ENCODE data around the gene FCMR.
"Not testable (repeated sequence)": the region's sequence is repeated elsewhere in the genome, so short reads cannot be mapped to it uniquely, and the experiment has no call there.

FCMR gene

DNA sequence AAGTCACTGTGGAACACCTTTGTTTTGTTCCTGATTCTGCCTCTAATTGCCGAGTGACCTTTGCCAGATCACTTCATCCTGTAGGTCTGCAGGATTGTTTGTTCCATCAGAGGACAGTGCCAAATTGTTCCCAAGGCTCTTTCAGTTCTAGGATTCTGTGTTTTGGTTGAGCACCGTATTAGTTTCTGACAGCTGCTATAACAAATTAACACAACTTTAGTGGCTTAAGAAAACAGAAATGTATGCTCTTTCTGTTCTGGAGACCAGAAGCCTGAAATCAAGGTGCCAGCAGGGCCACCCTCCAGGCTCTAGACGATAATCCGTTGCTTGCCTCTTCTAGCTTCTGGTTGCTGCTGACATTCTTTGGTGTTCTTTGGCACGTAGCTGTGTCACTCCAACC, 27.9 kb upstream of the FCMR start:
- DNase-seq (ENCODE audit: low read depth, low spot score): no peak

DNA sequence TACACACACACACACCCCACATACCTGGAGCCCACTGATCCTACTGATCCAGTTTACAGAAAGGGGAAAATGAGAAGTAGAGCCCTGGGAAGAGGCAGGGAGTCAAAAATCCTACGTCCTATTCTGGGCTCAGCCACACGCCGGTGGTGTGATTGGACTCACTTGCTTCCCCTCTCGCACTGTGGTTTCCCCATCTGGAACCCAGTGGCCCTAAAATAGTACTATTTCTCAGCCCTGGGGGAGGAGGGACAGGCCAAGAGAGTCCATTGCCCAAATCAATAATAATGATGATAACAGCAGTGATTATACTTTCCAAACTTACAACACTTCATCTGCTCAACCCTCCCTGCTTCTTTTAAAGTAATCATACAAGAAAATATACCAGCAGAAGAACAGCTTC, 27.5 kb upstream of the FCMR start:
- no peak for DNase-seq (ENCODE audit: low read depth, low spot score)

DNA sequence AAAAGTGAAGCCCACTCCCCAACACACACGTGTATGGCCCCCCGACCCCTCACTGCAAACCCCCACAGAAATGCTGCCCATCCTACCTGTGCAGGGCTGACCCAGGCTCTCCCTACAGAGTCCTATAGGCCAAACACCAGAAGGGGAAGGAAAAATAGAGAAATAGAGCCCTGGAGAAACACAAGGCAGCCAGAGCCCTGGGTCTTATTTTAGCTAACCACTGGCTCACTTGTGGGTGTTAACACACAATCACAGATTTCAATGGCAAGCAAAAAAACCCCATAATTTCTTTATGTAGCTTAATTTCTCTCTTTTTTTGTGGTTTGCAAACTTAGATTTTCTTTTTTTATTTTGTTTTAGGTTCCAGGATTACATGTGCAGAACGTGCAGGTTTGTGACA, 25.5 kb upstream of the FCMR start:
- DNase-seq (ENCODE audit: low read depth, low spot score): no peak

DNA sequence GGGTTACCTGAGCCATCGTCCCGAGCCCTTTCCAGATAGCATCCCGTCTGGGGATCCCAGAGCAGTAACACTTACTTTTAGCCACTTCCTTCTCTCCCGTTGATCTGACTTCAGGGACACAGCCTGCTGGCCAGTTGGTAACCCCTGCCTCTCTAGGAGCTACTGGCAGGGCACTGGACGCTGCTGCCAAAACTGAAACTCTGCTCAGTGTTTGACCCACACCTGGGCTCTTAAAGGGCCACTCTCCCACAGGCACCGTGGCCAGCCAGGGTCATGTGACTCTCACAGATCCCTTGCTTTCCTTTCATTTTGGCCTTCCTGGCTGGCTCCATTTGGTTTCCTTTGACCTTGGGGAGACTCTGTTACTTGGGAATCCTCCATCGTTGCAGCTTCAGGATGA, 24.5 kb upstream of the FCMR start, which contains the start of gene PIGR:
Gene PIGR (minus strand): TSS at position 206 of the 400 bp plus-strand sequence. CDS start 5,935 bp downstream, outside the sequence.
- DNase-seq (ENCODE audit: low read depth, low spot score): no peak

DNA sequence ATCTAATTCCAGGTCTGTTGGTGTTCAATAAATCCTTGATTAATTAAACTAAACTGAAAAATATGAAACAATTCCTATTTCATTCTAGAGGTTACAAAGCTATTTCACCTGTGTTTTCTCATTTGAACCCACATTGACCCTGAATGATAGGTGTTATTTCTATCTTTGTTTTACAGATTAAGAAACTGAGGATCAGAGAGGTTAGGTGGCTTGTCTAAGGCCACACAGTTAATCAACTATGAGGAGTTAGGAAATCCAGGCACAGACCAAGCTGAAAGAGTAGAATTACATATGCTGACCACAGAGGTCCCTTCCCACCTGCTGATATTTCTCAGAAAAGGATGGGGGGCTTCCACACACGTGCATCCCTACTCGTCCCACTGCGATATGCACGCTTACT, 24.0 kb upstream of the FCMR start:
- no peak for DNase-seq (ENCODE audit: low read depth, low spot score)

DNA sequence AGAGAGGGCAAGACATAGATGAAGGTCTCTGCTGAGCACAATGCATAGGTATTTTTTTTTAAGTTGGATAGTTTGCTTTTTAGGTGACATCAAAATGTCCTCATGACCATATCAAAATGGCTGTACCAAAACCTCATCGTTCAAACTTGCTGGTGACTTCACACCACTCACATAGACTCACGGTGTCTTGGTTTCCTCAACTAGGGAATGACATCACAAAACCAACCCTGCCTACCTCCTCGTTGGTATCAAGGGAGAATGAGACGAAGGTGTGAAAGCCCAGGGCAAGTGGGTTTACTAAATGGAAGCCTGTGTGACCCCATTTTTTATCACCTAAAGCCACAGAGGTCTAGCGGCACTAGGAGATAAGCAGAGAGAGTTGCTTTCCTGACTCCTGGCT, 23.0 kb upstream of the FCMR start:
- no peak for DNase-seq (ENCODE audit: low read depth, low spot score)

DNA sequence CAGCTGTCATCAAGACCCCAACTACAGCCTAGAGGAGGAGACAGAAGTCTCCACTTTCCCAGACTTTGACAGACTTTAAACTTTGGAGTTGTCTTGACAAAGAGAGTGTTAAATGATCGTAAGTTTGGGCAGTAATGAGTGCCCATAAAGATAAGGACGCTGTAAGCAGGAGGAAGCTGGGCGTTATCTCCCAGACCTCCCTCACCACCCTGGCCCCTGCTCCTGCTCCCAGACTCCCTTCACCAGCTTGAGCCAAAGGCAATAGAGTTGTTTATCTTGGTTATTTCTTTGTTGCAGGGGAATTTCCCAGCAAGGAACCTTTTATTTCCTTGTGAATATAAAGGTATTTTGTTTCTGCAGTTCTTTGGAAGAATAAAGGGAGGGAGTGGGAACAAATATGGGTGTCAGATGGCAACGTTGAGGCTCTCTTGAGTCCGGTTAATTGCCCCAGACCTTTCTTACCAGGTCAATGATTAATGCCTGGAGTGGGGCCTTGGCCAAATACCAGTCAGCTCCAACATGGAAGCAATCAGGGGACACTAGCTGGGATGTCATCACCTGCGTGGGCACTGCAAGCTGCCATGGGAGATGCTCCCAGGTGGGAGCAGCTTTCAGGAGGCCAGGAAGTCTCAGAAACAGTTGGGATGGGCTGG, 20.2 kb upstream of the FCMR start:
- DNase-seq (ENCODE audit: low read depth, low spot score): no peak

DNA sequence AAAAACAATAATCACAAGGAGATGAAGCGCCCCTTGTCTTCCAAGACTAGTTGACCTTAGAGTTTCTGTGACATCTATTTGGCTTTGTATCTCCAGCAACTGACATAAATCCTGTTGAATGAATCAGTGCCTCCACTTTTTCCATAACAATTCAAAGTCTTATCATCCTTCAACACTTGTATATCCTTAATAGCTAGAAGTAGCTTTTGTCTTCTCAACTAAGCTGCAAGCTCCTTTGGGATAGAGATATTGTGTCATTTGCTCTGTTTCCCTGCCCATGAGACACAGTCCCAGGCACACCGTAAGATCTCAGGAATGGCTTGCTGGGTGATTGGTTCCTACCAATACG, 18.8 kb upstream of the FCMR start:
- no peak for DNase-seq (ENCODE audit: low read depth, low spot score)

DNA sequence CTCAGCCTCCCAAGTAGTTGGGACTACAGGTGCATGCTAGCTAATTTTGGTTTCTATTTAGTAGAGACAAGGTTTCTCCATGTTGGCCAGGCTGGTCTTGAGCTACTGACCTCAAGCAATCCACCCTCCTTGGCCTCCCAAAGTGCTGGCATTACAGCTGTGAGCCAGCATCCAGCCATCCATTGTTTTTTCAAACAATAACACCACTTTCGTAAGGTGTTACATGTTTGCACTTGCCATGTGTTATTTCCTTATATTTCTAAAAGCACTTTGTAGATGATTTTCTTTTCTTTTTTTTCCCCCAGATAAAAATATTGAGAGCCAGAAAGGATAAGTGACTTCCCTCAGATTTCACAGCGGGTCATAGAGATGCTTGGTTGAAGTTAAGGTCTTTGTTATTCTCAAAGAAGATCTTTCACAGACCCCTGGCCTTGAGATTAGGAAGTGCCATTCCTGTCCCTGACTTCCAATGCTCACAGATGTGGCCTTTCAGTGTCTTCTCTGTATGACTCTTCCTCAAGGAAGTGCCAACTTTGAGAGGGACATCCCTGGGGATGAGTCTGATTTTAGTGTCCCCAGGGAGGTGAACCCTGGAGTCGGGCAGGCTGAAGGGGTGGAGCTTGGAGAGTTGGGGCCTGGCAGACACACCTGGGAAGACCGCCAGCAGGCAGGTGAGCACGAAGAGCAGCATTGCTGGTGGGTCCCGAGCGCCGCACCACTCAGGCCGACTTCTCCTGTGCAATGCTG, 18.3 kb upstream of the FCMR start:
- DNase-seq (ENCODE audit: low read depth, low spot score): no peak

DNA sequence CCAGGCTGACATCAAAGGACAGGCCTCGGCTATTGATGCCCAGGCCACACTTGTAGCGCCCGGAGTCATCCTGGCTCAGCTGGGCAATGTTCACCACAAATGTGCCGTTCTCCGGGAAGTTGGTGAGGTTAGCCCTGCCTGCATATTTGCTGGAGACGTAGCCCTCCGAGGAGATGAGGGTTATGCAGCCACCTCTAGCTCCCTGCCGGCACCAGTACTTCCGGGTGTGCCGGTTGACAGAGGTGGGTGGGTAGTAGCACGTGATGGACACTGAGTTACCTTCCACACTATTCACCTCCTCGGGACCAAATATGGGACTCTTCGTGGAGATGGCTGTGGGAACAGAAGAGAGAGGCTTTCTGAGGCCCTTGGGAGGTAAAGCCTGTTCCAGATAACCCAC, 17.4 kb upstream of the FCMR start:
- DNase-seq (ENCODE audit: low read depth, low spot score): no peak

DNA sequence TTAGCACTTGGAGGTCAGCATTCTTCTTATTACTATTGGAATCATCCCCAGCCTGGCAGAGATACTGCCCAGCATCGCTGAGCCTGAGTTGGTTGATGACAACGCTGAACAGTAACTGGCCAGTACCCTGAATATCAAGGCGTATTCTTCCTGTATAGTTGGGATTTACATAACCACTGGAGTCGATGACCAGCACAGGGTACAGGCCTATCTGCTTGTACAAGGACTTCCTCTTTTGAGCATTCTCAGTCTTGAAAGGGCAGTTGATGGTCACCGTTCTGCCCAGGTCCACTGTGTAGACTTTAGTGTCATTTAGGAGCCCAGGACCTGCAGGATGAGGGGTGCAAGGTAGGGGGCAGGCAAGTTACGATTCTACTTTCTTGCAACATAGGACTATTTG, 15.7 kb upstream of the FCMR start:
- DNase-seq (ENCODE audit: low read depth, low spot score): no peak

DNA sequence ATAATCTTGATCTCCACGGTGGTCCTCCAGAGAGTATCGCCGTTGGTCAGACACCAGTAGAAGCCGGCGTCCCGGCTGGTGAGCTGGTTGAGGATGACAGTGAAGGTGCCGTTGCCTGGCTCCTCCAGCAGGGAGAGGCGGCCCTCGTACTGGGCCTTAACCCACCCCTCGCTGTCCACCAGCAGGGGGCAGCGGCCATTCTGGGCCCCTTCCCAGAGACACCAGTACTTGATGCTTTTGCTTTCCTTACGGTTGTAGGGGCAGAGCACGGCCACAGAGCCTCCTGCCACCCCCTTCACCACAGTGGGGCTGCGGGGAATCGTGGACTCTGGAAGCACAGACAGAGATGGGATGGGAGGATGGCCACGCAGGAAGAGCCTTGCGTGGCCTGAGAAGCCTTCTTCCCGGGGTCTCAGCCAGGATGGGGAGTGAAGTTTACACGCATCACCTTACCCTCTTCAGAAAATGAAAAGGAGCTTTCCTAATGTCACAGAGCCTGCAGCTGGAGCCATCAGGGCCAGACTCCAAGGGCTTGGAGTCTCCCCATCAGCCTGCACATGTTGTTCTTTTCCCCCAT, 13.8 kb upstream of the FCMR start:
- DNase-seq (ENCODE audit: low read depth, low spot score): no peak

DNA sequence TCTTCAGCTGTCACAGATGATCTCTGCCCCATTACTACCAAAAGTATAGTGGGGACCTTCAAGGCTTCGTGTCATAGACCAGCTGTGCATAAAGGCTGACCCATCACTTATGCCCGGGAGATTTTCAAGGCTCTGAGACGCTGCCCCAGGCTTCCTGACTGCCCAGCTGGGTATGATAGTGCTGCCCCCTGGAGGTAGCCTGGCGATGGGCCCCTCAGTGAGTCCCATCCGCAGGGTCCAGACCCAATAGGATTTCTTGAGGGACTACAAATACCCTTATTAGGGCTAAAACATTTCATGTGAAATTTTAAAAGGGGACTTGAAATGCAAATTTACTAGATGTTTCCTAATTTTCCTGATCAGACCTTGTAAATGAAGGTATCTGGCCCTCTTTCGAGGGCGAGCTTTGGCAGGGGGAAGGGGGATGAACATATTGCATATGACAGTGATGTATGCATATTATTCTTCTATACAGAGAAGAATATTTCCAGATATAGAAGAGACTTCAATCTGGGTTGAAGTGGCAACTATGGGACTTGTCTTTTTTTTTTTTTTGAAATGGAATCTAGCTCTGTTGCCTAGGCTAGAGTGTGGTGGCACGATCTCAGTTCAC, 11.7 kb upstream of the FCMR start:
- peak; percentile 47 for DNase-seq (ENCODE audit: low read depth, low spot score)

DNA sequence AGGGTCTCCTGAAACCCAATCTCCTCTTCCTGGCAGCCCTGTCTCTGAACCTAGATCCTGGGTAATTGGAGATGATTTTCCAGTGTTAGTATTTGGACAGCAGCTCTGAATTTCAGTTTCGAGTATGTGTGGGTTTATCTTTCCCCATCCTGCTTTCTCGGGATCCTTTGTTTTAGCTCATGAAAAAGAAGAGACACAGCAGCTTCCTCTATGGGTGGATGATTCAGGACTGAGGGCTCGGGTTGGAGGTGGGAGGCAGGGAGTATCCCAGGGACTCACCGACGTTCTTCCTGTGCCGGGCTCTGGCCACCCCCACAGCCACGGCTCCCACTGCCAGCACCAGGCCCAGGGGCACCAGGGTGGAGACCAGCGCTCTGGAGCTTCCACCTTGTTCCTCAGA, 10.4 kb upstream of the FCMR start:
- no peak for DNase-seq (ENCODE audit: low read depth, low spot score)

DNA sequence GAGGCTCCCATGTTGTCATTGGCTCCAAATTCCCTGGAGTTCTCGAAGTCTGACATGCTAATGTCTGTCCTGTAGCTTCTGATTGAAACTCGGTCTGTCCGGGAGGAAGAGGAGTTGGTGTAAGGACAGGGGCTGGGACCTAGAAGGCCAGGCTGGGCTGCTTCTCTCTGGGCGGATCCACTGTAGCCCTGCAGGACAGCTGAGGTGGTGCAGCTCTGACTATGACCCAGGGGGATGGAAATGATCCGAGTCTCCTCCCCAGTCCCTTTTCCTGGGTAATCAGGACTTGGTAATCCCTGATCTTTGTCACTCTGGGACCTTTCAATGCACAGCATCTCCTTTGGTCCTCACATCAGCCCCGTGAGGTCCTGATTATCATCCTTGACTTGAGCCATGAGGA, 10.0 kb upstream of the FCMR start:
- DNase-seq (ENCODE audit: low read depth, low spot score): no peak

DNA sequence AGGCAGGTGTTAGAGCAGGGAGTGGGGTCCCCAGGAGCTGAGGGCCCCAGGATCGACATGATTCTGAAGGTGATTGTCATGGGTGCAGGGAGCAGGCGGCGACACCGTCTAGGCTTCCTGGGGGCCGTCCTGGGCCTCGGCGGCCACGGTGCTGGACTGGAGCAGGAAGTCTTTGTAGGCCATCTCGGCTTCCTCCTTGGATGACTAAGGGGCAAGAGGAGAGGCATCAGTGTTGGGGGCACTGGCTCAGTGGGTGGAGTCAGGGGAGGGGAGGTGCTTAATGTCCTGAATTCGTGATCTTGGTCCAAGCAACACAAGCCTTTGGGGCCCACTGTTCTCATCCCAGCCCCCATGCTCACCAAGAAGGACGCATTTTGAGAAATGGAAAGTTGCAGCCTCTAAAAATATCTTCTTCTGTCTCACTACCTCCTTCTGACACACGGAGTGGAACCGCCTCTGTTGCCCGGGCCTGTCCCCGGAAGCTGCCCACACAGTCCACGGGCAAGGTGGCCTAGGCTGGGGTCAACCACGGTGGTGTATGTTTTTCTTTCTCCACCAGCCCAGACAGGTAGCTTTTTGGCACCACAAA, 8.6 kb upstream of the FCMR start:
- DNase-seq (ENCODE audit: low read depth, low spot score): no peak

DNA sequence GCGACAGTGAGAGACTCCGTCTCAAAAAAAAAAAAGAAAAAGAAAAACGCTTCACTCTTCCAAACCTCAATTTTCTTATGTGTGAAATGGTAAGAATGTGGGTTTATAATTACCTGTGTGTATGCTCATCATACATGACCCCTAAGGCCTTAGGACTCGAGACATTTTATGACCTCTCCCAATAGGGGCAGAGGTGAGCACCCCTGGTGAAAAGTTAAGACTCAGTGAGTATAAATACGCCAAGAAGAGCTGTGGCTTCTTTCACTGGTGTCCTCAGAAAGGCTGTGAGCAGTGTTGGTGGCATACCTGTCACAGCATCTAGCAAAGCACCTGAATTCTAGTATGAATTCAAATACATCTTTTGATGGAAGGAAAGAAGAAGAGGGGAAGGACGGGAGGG, 7.8 kb upstream of the FCMR start:
- DNase-seq (ENCODE audit: low read depth, low spot score): no peak

DNA sequence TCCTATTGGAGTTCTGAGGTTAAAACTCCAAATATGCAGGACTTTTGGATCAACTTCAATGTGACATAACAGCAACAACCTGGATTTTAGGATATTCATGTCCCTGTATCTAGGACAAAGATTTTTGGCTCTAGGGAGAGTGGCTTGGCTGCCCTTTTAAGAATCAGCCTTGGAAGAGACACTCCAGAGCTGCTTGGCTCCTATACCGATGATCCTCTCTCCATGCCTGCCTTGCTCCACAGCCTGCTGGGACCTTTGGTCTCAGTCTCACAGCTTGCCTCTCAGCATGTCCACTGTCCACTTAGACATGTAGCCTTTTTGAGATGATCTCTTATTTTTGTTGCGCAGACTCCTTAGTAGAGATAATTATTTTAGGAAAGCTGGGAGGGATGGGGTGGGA, 4.5 kb upstream of the FCMR start:
- no peak for DNase-seq (ENCODE audit: low read depth, low spot score)

DNA sequence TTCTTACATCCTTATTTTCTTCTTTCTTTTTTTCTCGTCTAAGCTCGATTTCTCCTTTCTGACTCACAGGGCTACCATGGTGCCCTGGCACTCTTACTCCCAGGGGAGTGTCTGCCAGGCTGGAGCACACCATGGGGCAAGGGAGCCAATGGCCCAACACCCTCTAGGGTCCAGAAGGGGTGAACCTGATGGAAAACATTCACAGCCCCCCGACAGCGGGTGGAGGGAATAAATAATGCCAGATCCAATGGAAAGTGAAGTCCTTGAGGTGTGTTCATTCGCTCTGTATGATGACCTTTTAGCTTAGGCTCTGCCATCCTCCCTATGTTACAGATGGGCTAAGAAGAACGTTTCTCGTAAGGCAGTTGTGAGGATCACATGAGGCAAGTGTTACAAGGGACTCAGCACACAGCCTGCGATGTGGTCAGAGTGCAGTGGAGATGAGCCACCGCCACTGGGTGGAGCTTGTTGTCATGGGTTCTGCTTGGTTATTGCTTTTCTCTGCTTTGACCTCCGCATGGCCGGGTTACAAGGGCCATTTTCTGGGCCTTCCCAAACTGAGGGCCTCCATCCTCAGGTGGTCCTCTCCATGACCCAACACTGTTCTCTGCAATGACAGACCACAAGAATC, 3.5 kb upstream of the FCMR start:
- DNase-seq (ENCODE audit: low read depth, low spot score): no peak

DNA sequence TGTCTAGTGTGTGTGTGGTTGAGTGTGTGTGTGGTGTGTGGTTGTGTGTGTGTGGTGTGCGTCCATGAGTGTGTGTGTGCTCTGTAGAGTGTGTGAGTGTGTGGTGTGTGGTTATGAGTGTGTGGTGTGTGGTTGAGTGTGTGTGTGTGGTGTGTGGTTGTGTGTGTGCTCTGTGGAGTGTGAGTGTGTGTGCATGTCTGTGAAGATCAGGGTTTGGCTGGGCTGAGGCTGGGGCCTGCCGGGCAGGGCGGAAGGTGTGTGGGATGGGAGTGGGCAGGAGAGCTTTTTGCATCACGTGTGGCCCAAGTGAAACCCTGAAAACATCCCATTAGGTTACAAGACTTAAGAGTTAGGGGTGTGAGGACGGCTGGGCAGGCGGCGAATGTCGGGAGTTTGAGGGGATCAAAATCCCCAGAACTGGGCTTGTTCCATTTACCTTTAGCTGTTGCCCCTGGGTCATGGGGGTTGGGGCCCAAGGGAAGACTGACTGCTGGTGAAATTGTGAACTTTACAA, 2.9 kb upstream of the FCMR start:
- DNase-seq (ENCODE audit: low read depth, low spot score): no peak

DNA sequence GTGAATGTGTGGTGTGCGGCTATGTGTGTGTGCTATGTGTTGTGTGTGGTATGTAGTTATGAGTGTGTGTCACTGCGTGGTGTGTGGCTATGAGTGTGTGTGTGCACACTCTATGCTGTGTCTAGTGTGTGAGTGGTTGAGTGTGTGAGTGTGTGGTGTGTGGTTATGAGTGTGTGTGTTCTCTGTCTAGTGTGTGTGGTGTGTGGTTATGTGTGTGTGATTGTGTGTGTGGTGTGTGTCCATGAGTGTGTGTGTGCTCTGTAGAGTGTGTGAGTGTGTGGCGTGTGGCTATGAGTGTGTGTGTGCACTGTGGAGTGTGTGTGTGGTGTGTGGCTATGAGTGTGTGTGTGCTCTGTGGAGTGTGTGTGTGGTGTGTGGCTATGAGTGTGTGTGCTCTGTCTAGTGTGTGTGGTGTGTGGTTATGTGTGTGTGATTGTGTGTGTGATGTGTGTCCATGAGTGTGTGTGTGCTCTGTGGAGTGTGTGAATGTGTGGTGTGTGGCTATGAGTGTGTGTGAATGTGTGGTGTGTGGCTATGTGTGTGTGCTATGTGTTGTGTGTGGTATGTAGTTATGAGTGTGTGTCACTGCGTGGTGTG, 2.3 kb upstream of the FCMR start:
- not testable (repeated sequence) for DNase-seq (ENCODE audit: low read depth, low spot score)

Data from activated CD4-positive, CD25-positive, alpha-beta regulatory T cell treated with anti-CD3 and anti-CD28 coated beads, Interleukin-2, amount 50 U/mL, for 16 hours (primary cell).